ENCODE results near the gene SERPINA5.

Gene SERPINA5

GRCh38 chr14:94595912-94596311, 14.7 kb downstream of the SERPINA5 start:
- Histone ChIP-seq H4K8ac (ENCODE audit: low read depth, low read length) (no peak overlapping the region), H3K27me3 (ENCODE audit: insufficient read depth, low read length, poor library complexity) (no peaks in the 10 kb centered on the region), H3K4me2 (ENCODE audit: low read length) (no peak overlapping the region), H3K23ac (ENCODE audit: low read length) (no peak overlapping the region), H3K18ac (ENCODE audit: low read length) (no peak overlapping the region), H3K79me1 (ENCODE audit: low read length) (no peaks in the 10 kb centered on the region), H3K9ac (ENCODE audit: low read length) (no peak overlapping the region), H3K4ac (ENCODE audit: low read depth, low read length) (no peak overlapping the region), H3K4me1 (ENCODE audit: control insufficient read depth, low read depth, low read length) (no peaks in the 10 kb centered on the region), H3K36me3 (ENCODE audit: control insufficient read depth, insufficient read depth, low read length) (no peaks in the 10 kb centered on the region), H3K4me3 (ENCODE audit: low read length) (no peak overlapping the region), H3K56ac (ENCODE audit: low read length) (no peak overlapping the region), H2BK120ac (ENCODE audit: low read depth, low read length) (no peak overlapping the region), H2AK5ac (ENCODE audit: low read length) (no peak overlapping the region), H2BK15ac (replicated peaks; ENCODE audit: low read depth) (no peak overlapping the region), H4K5ac (ENCODE audit: low read length) (no peak overlapping the region), H2BK5ac (ENCODE audit: low read length) (no peak overlapping the region), H3K27ac (ENCODE audit: low read depth, low read length) (no peak overlapping the region), H3K79me2 (ENCODE audit: control insufficient read depth, insufficient read depth, low read length) (no peaks in the 10 kb centered on the region)
- no CpG with 5 or more reads among the region's 2 CpGs for WGBS (ENCODE audit: extremely low coverage, insufficient coverage, low lambda C conversion rate)
- DNase-seq: no peak

GRCh38 chr14:94596361-94596760, 15.1 kb downstream of the SERPINA5 start:
- no peaks in the 10 kb centered on the region for H3K4me1 ChIP-seq (ENCODE audit: control insufficient read depth, low read depth, low read length)
- H3K4me2 ChIP-seq (ENCODE audit: low read length): no peak overlapping the region
- WGBS (ENCODE audit: extremely low coverage, insufficient coverage, low lambda C conversion rate): no CpG with 5 or more reads among the region's 9 CpGs
- H2BK5ac ChIP-seq (ENCODE audit: low read length): no peak overlapping the region
- no peaks in the 10 kb centered on the region for H3K27me3 ChIP-seq (ENCODE audit: insufficient read depth, low read length, poor library complexity)
- no peak overlapping the region for H3K4ac ChIP-seq (ENCODE audit: low read depth, low read length)
- H3K18ac ChIP-seq (ENCODE audit: low read length): no peak overlapping the region
- H3K56ac ChIP-seq (ENCODE audit: low read length): no peak overlapping the region
- H3K79me1 ChIP-seq (ENCODE audit: low read length): no peaks in the 10 kb centered on the region
- no peak overlapping the region for H3K27ac ChIP-seq (ENCODE audit: low read depth, low read length)
- H2BK15ac ChIP-seq (replicated peaks; ENCODE audit: low read depth): no peak overlapping the region
- no peak overlapping the region for H4K5ac ChIP-seq (ENCODE audit: low read length)
- no peak overlapping the region for H3K9ac ChIP-seq (ENCODE audit: low read length)
- no peak overlapping the region for H3K4me3 ChIP-seq (ENCODE audit: low read length)
- no peak overlapping the region for H2BK120ac ChIP-seq (ENCODE audit: low read depth, low read length)
- H4K8ac ChIP-seq (ENCODE audit: low read depth, low read length): no peak overlapping the region
- H3K23ac ChIP-seq (ENCODE audit: low read length): no peak overlapping the region
- H2AK5ac ChIP-seq (ENCODE audit: low read length): no peak overlapping the region
- DNase-seq: no peak
- no peaks in the 10 kb centered on the region for H3K79me2 ChIP-seq (ENCODE audit: control insufficient read depth, insufficient read depth, low read length)
- H3K36me3 ChIP-seq (ENCODE audit: control insufficient read depth, insufficient read depth, low read length): no peaks in the 10 kb centered on the region

- no peak overlapping the region for H3K4me3 ChIP-seq (ENCODE audit: low read length)
- no peak overlapping the region for H3K4ac ChIP-seq (ENCODE audit: low read depth, low read length)
- H2BK15ac ChIP-seq (replicated peaks; ENCODE audit: low read depth): no peak overlapping the region
- H3K36me3 ChIP-seq (ENCODE audit: control insufficient read depth, insufficient read depth, low read length): no peaks in the 10 kb centered on the region
- H3K23ac ChIP-seq (ENCODE audit: low read length): no peak overlapping the region
- H4K8ac ChIP-seq (ENCODE audit: low read depth, low read length): no peak overlapping the region
- no peaks in the 10 kb centered on the region for H3K79me2 ChIP-seq (ENCODE audit: control insufficient read depth, insufficient read depth, low read length)
- H4K5ac ChIP-seq (ENCODE audit: low read length): no peak overlapping the region
- no peaks in the 10 kb centered on the region for H3K4me1 ChIP-seq (ENCODE audit: control insufficient read depth, low read depth, low read length)
- no peaks in the 10 kb centered on the region for H3K27me3 ChIP-seq (ENCODE audit: insufficient read depth, low read length, poor library complexity)
- no peak overlapping the region for H3K18ac ChIP-seq (ENCODE audit: low read length)
- H3K27ac ChIP-seq (ENCODE audit: low read depth, low read length): no peak overlapping the region
- H2BK5ac ChIP-seq (ENCODE audit: low read length): no peak overlapping the region
- no peaks in the 10 kb centered on the region for H3K79me1 ChIP-seq (ENCODE audit: low read length)
- no peak overlapping the region for H3K56ac ChIP-seq (ENCODE audit: low read length)
- WGBS (ENCODE audit: extremely low coverage, insufficient coverage, low lambda C conversion rate): no CpG with 5 or more reads among the region's 5 CpGs
- DNase-seq: no peak
- H2BK120ac ChIP-seq (ENCODE audit: low read depth, low read length): no peak overlapping the region
- no peak overlapping the region for H3K4me2 ChIP-seq (ENCODE audit: low read length)
- H2AK5ac ChIP-seq (ENCODE audit: low read length): no peak overlapping the region
- no peak overlapping the region for H3K9ac ChIP-seq (ENCODE audit: low read length)
These were observed 16.6 kb downstream of the SERPINA5 start for GRCh38 chr14:94597788-94598187.

- H3K4me1 ChIP-seq (ENCODE audit: control insufficient read depth, low read depth, low read length): no peaks in the 10 kb centered on the region
- H3K79me2 ChIP-seq (ENCODE audit: control insufficient read depth, insufficient read depth, low read length): no peaks in the 10 kb centered on the region
- H4K8ac ChIP-seq (ENCODE audit: low read depth, low read length): no peak overlapping the region
- H3K4ac ChIP-seq (ENCODE audit: low read depth, low read length): no peak overlapping the region
- H3K56ac ChIP-seq (ENCODE audit: low read length): no peak overlapping the region
- no peaks in the 10 kb centered on the region for H3K36me3 ChIP-seq (ENCODE audit: control insufficient read depth, insufficient read depth, low read length)
- DNase-seq: no peak
- H2AK5ac ChIP-seq (ENCODE audit: low read length): no peak overlapping the region
- H3K79me1 ChIP-seq (ENCODE audit: low read length): no peaks in the 10 kb centered on the region
- H2BK5ac ChIP-seq (ENCODE audit: low read length): no peak overlapping the region
- no CpG with 5 or more reads among the region's 7 CpGs for WGBS (ENCODE audit: extremely low coverage, insufficient coverage, low lambda C conversion rate)
- no peak overlapping the region for H3K4me2 ChIP-seq (ENCODE audit: low read length)
- H3K9ac ChIP-seq (ENCODE audit: low read length): no peak overlapping the region
- H3K4me3 ChIP-seq (ENCODE audit: low read length): no peak overlapping the region
- H2BK15ac ChIP-seq (replicated peaks; ENCODE audit: low read depth): no peak overlapping the region
- no peak overlapping the region for H3K18ac ChIP-seq (ENCODE audit: low read length)
- H4K5ac ChIP-seq (ENCODE audit: low read length): no peak overlapping the region
- no peak overlapping the region for H2BK120ac ChIP-seq (ENCODE audit: low read depth, low read length)
- H3K27me3 ChIP-seq (ENCODE audit: insufficient read depth, low read length, poor library complexity): no peaks in the 10 kb centered on the region
- H3K27ac ChIP-seq (ENCODE audit: low read depth, low read length): no peak overlapping the region
- H3K23ac ChIP-seq (ENCODE audit: low read length): no peak overlapping the region
These were observed 17.2 kb downstream of the SERPINA5 start for GRCh38 chr14:94598506-94598815.

DNA sequence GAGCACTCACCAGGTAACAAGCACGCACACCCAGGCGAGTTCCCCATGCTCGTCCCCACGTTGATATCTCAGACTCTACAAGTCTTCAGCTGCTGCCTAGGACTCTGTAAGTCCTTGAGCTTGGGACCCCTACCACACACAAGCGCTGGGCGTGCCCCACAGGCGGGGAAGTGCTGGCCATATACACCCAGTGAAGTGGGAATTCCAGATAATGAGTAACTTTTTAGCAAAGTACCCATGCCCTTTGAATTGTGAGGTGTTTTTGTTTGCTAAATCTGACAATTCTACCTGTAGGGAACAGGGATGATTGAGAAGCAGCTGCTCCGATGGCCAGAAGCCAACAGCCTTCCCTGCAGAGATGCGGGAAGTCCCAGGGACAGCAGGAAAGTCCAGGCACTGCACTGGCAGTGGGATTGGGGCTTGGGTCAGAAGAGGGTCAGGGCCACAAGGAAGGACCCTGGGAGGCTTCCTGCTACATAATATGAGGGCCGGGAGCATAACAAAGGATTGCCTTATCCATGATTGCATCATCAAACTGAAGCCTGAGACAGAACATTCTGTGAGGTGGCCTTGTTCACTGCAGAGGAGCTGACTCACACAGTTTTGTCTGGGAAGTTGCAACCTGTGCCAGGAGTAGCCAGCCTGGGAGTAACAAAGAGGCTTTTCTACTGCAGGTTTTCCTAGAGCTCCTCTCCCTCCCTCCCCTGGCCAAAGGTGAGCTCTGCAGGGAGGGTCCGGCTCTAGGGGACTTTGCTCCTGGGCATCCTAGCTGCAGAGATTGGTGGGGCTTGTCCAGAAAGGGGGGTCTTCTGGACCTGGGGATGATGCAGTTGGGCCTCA, 17.8 kb downstream of the SERPINA5 start:
- H3K27ac ChIP-seq (ENCODE audit: low read depth, low read length): no peak overlapping the region
- H3K79me1 ChIP-seq (ENCODE audit: low read length): no peaks in the 10 kb centered on the region
- no peaks in the 10 kb centered on the region for H3K27me3 ChIP-seq (ENCODE audit: insufficient read depth, low read length, poor library complexity)
- no peak overlapping the region for H2BK15ac ChIP-seq (replicated peaks; ENCODE audit: low read depth)
- no peak overlapping the region for H4K5ac ChIP-seq (ENCODE audit: low read length)
- H2BK5ac ChIP-seq (ENCODE audit: low read length): no peak overlapping the region
- no peaks in the 10 kb centered on the region for H3K4me1 ChIP-seq (ENCODE audit: control insufficient read depth, low read depth, low read length)
- H3K36me3 ChIP-seq (ENCODE audit: control insufficient read depth, insufficient read depth, low read length): no peaks in the 10 kb centered on the region
- no peak overlapping the region for H3K18ac ChIP-seq (ENCODE audit: low read length)
- H3K4ac ChIP-seq (ENCODE audit: low read depth, low read length): no peak overlapping the region
- H2BK120ac ChIP-seq (ENCODE audit: low read depth, low read length): no peak overlapping the region
- H3K56ac ChIP-seq (ENCODE audit: low read length): no peak overlapping the region
- WGBS (ENCODE audit: extremely low coverage, insufficient coverage, low lambda C conversion rate): no CpG with 5 or more reads among the region's 11 CpGs
- no peak overlapping the region for H4K8ac ChIP-seq (ENCODE audit: low read depth, low read length)
- no peak overlapping the region for H3K23ac ChIP-seq (ENCODE audit: low read length)
- H3K4me3 ChIP-seq (ENCODE audit: low read length): no peak overlapping the region
- no peak overlapping the region for H2AK5ac ChIP-seq (ENCODE audit: low read length)
- H3K4me2 ChIP-seq (ENCODE audit: low read length): no peak overlapping the region
- no peaks in the 10 kb centered on the region for H3K79me2 ChIP-seq (ENCODE audit: control insufficient read depth, insufficient read depth, low read length)
- no peak overlapping the region for H3K9ac ChIP-seq (ENCODE audit: low read length)
- DNase-seq: peak; percentile 76

DNA sequence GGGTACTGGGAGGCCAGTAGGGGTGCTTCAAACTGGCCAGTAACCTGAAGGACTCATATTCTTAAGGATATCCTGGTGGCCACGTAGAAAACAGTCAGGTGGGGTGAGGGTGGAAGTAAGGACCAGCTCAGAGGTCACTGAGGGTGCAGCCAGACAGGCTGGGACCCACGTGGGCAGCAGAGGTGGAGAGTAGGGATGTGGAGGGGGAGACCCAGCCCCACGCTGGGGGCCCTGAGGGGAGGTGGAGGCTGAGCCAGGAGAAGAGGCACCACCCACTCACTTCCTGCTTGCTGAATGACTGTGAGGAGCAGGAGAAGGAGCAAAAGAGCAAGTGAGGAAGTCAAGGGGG, 18.4 kb downstream of the SERPINA5 start:
- no peaks in the 10 kb centered on the region for H3K36me3 ChIP-seq (ENCODE audit: control insufficient read depth, insufficient read depth, low read length)
- H3K4ac ChIP-seq (ENCODE audit: low read depth, low read length): no peak overlapping the region
- no peaks in the 10 kb centered on the region for H3K79me1 ChIP-seq (ENCODE audit: low read length)
- no peak overlapping the region for H4K8ac ChIP-seq (ENCODE audit: low read depth, low read length)
- no peak for DNase-seq
- no CpG with 5 or more reads among the region's 3 CpGs for WGBS (ENCODE audit: extremely low coverage, insufficient coverage, low lambda C conversion rate)
- H2AK5ac ChIP-seq (ENCODE audit: low read length): no peak overlapping the region
- H3K18ac ChIP-seq (ENCODE audit: low read length): no peak overlapping the region
- no peak overlapping the region for H3K9ac ChIP-seq (ENCODE audit: low read length)
- no peak overlapping the region for H3K23ac ChIP-seq (ENCODE audit: low read length)
- no peaks in the 10 kb centered on the region for H3K79me2 ChIP-seq (ENCODE audit: control insufficient read depth, insufficient read depth, low read length)
- no peak overlapping the region for H3K4me2 ChIP-seq (ENCODE audit: low read length)
- no peak overlapping the region for H3K4me3 ChIP-seq (ENCODE audit: low read length)
- no peak overlapping the region for H4K5ac ChIP-seq (ENCODE audit: low read length)
- no peak overlapping the region for H2BK5ac ChIP-seq (ENCODE audit: low read length)
- H3K27ac ChIP-seq (ENCODE audit: low read depth, low read length): no peak overlapping the region
- H3K4me1 ChIP-seq (ENCODE audit: control insufficient read depth, low read depth, low read length): no peaks in the 10 kb centered on the region
- no peak overlapping the region for H3K56ac ChIP-seq (ENCODE audit: low read length)
- H2BK120ac ChIP-seq (ENCODE audit: low read depth, low read length): no peak overlapping the region
- H3K27me3 ChIP-seq (ENCODE audit: insufficient read depth, low read length, poor library complexity): no peaks in the 10 kb centered on the region
- no peak overlapping the region for H2BK15ac ChIP-seq (replicated peaks; ENCODE audit: low read depth)

Data from mesendoderm (in vitro differentiated cells).